OCI-LY1 (cell line): ENCODE results near the gene PRSS53.

Source experiments
- CTCF ChIP-seq: fragments of 200-600 bp; sonication (generic), shearing (Covaris generic); IDR thresholded peaks from 2 replicates; pipeline ENCODE4 v1.5.1; 2017; ENCODE audit warnings: mild to moderate bottlenecking, antibody characterized with exemption, low read length, moderate library complexity, mixed read lengths
- EZH2 ChIP-seq: fragments of 200-600 bp; sonication (generic), shearing (Covaris generic); IDR thresholded peaks from 2 replicates; pipeline ENCODE4 v1.8.0; 2017; ENCODE audit warnings: borderline replicate concordance, mixed run types, mild to moderate bottlenecking, antibody characterized with exemption, low read length, moderate library complexity, mixed read lengths

- TF ChIP-seq CTCF (no peak), EZH2 (no peak)
These were observed 18.7 kb upstream of the PRSS53 start for GRCh38 chr16:31107465-31107867.
